Spleen (tissue), 11 donors: Measurements from ENCODE around the gene PLCB2. TPM values are rescaled to one million over a fixed set of nuclear protein-coding genes. Genes with fewer than 3 reads are reported as not detected.

ENCODE experiments used
- DNase-seq: peaks from one replicate; pipeline ENCODE4 v3.0.0-alpha.2; 2020
- H3K27ac ChIP-seq, 8 donors: fragments of 200-600 bp; sonication (generic) in 7 of 8; 1 replicate in 4 of 8; 2 replicates in 4 of 8; pipeline versions ENCODE4 v1.5.0 to v1.8.0; 2016 to 2021; ENCODE audit warnings: inconsistent platforms in 4 of 8, mild to moderate bottlenecking in 4 of 8, moderate library complexity in 1 of 8
- H3K27me3 ChIP-seq, 7 donors: fragments of 200-600 bp; sonication (generic) in 6 of 7; replicated peaks in 1 of 7; 1 replicate in 4 of 7; 2 replicates in 3 of 7; pipeline versions ENCODE4 v1.5.0 to v1.8.0; 2016 to 2021; ENCODE audit warnings: inconsistent platforms in 3 of 7, mild to moderate bottlenecking in 1 of 7
- H3K36me3 ChIP-seq, 6 donors: fragments of 200-600 bp; sonication (generic) in 5 of 6; 1 replicate in 4 of 6; 2 replicates in 2 of 6; pipeline versions ENCODE4 v1.5.0 to v1.8.0; 2016 to 2021; ENCODE audit warnings: inconsistent platforms in 2 of 6
- H3K4me1 ChIP-seq, 6 donors: fragments of 200-600 bp; sonication (generic) in 5 of 6; 1 replicate in 3 of 6; 2 replicates in 3 of 6; pipeline versions ENCODE4 v1.5.0 to v1.8.0; 2016 to 2021; ENCODE audit warnings: inconsistent platforms in 3 of 6
- H3K4me3 ChIP-seq, 8 donors: fragments of 200-600 bp; sonication (generic) in 7 of 8; 1 replicate in 4 of 8; 2 replicates in 4 of 8; pipeline versions ENCODE4 v1.5.0 to v1.8.0; 2016 to 2021; ENCODE audit warnings: inconsistent platforms in 4 of 8, mild to moderate bottlenecking in 4 of 8, moderate library complexity in 2 of 8
- H3K9me3 ChIP-seq, 8 donors: fragments of 200-600 bp; sonication (generic) in 7 of 8; 1 replicate in 4 of 8; 2 replicates in 4 of 8; pipeline versions ENCODE4 v1.5.0 to v1.8.0; 2016 to 2021; ENCODE audit warnings: inconsistent platforms in 4 of 8
- POLR2A ChIP-seq, 3 donors: fragments of 450-650 bp; IDR thresholded peaks; one replicate each; pipeline ENCODE4 v1.5.1; 2017; ENCODE audit warnings: antibody characterized with exemption in 3 of 3, mild to moderate bottlenecking in 1 of 3
- POLR2AphosphoS5 ChIP-seq, 3 donors: sonication (generic); formaldehyde crosslinking; IDR thresholded peaks; one replicate each; pipeline ENCODE4 v1.5.1; 2017; ENCODE audit warnings: antibody characterized with exemption in 3 of 3
- WGBS, 5 donors: extraction: QIAGEN DNeasy Blood & Tissue Kit in 3 of 5; methylation state at CpG; one replicate each; pipeline versions ENCODE4 v1.1.5 to v1.1.7; 2013 to 2018; 5-methylcytosine and 5-hydroxymethylcytosine counted together
- intact Hi-C: fragments of 100-400 bp; cut with DNase I; formaldehyde crosslinking; loops from one replicate; pipeline ENCODE4 v1.15.0; 2023; ENCODE audit warnings: low total_unique reads
- polyA plus RNA-seq, 3 donors: library from polyadenylated mRNA; stranded (reverse); fragments of 200-250 nt; gene quantifications; one replicate each; pipeline ENCODE4 v1.2.1, GENCODE V29; 2013
- total RNA-seq, 7 donors: library from RNA; depleted of rRNA in 3 of 7; stranded (reverse); fragments of >200 nt in 3 of 7; fragmentation: NEBNext Ultra II Directional in 4 of 7; extraction: Animal tissue kit (Norgen Biotek cat#: 25700) in 4 of 7; gene quantifications; one replicate each; pipeline versions ENCODE4 v1.1.0 to v1.2.1, GENCODE V29; 2016 to 2021
- TF ChIP-seq, protein P1 (sequence below), 11 experiments: fragments of 200-600 bp in 7 of 11; fragments of 450-650 bp in 4 of 11; sonication (generic) in 4 of 11; IDR thresholded peaks in 8 of 11; conservative IDR thresholded peaks in 3 of 11; 1 replicate in 7 of 11; 2 replicates in 4 of 11; pipeline versions ENCODE4 v1.4.0 to v1.8.0; 2016 to 2021; ENCODE audit warnings: antibody characterized with exemption in 11 of 11, inconsistent platforms in 4 of 11, mild to moderate bottlenecking in 1 of 11
- donor health status: healthy with polysubstance abuse.
- donor health status: DM: no; HTN: no; CAD: no; lungs with moderate emphysema.
- donor health status: DM: no; HTN: no; CAD: no.
- donor health status: Bipolar disorder and iron deficiency.
- donor health status: healthy.
- donor health status: DM: no; HTN: no; CAD: no.
- donor health status: DM: yes; HTN: yes; CAD: no.

The PLCB2 gene
- total and polyA plus RNA-seq, 10 donors = 63.8 to 247 (median 187) TPM

DNA sequence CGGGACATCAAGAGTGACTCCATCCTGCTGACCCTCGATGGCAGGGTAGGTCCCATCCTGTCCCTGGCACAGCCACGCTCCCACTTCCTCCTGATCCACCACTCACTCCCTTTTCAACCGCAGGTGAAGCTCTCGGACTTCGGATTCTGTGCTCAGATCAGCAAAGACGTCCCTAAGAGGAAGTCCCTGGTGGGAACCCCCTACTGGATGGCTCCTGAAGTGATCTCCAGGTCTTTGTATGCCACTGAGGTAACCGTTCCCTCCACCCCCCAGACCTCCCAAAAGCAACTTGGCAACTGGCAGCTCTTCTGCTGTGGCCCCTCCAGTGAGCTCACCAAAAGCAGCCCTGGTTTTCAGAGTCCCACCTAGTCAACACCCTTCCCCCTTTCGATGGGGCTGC, 34.3 kb downstream of the PLCB2 start:
- H3K4me1 ChIP-seq = peaks cover 0 to 38% (median 13%) of the 10 kb centered on the region in 6 donors
- 73 to 82% (median 80%) methylated on average over 9 of the region's 9 CpGs for WGBS, 5 donors
- DNase-seq = no peak
- TF ChIP-seq POLR2A (IDR thresholded peaks at IDR 0.05) (no peak), POLR2AphosphoS5 (IDR thresholded peaks at IDR 0.05) (no peak)
- TF ChIP-seq, protein P1, sequence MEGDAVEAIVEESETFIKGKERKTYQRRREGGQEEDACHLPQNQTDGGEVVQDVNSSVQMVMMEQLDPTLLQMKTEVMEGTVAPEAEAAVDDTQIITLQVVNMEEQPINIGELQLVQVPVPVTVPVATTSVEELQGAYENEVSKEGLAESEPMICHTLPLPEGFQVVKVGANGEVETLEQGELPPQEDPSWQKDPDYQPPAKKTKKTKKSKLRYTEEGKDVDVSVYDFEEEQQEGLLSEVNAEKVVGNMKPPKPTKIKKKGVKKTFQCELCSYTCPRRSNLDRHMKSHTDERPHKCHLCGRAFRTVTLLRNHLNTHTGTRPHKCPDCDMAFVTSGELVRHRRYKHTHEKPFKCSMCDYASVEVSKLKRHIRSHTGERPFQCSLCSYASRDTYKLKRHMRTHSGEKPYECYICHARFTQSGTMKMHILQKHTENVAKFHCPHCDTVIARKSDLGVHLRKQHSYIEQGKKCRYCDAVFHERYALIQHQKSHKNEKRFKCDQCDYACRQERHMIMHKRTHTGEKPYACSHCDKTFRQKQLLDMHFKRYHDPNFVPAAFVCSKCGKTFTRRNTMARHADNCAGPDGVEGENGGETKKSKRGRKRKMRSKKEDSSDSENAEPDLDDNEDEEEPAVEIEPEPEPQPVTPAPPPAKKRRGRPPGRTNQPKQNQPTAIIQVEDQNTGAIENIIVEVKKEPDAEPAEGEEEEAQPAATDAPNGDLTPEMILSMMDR (IDR thresholded peaks at IDR 0.05 in 8 of 11, conservative IDR thresholded peaks at IDR 0.05 in 3 of 11) = no peak
- no peak overlapping the region for H3K4me3 ChIP-seq
- no peaks in the 10 kb centered on the region for H3K9me3 ChIP-seq
- intact Hi-C loops = loop anchor here (5.0 kb wide), 1 partner anchor 56 kb away; no protein-coding TSS in a partner anchor
- peaks cover 0 to 23% (median 6%) of the 10 kb centered on the region in 7 donors for H3K27me3 ChIP-seq
- no peak overlapping the region for H3K27ac ChIP-seq
- H3K36me3 ChIP-seq = no peaks in the 10 kb centered on the region

DNA sequence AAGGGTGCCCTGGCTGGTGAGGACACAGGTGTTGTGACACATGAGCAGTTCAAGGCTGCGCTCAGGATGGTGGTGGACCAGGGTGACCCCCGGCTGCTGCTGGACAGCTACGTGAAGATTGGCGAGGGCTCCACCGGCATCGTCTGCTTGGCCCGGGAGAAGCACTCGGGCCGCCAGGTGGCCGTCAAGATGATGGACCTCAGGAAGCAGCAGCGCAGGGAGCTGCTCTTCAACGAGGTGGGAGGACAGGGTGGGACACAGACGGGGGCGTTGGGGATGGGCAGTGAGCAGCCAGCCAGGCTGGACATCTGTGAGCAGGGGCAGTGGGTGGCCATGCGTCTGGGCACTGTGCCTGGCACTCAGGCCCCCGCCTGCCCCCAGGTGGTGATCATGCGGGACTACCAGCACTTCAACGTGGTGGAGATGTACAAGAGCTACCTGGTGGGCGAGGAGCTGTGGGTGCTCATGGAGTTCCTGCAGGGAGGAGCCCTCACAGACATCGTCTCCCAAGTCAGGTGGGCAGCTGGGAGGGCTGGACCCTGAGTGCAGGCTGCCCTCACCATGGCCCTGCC, 35.2 kb downstream of the PLCB2 start:
- Histone ChIP-seq H3K27me3 (peaks cover 0 to 14% (median 0%) of the 10 kb centered on the region in 7 donors), H3K9me3 (no peaks in the 10 kb centered on the region), H3K27ac (no peak overlapping the region), H3K4me3 (no peak overlapping the region), H3K36me3 (no peaks in the 10 kb centered on the region), H3K4me1 (peaks cover 0 to 29% (median 8%) of the 10 kb centered on the region in 6 donors)
- DNase-seq = no peak
- TF ChIP-seq POLR2AphosphoS5 (IDR thresholded peaks at IDR 0.05) (no peak), POLR2A (IDR thresholded peaks at IDR 0.05) (no peak)
- TF ChIP-seq, protein P1 (IDR thresholded peaks at IDR 0.05 in 8 of 11, conservative IDR thresholded peaks at IDR 0.05 in 3 of 11) = peak in 2 of 11 experiments; percentile 12 to 17
- WGBS, 5 donors = 66 to 82% (median 76%) methylated on average over 9 to 20 of the region's 20 CpGs
- intact Hi-C loops = loop anchor here (5.0 kb wide), 1 partner anchor 55 kb away; no protein-coding TSS in a partner anchor

- 84 to 92% (median 87%) methylated on average over 12 to 25 of the region's 25 CpGs for WGBS, 5 donors
- intact Hi-C loops = loop anchor here (5.0 kb wide), 1 partner anchor 55 kb away; no protein-coding TSS in a partner anchor
Observed at GRCh38 chr15:40271685-40272484, 35.9 kb downstream of the PLCB2 start.

More at GRCh38 chr15:40271685-40272484, 35.9 kb downstream of the PLCB2 start:
- TF ChIP-seq POLR2AphosphoS5 (IDR thresholded peaks at IDR 0.05) (no peak), POLR2A (IDR thresholded peaks at IDR 0.05) (no peak)
- TF ChIP-seq, protein P1 (IDR thresholded peaks at IDR 0.05 in 8 of 11, conservative IDR thresholded peaks at IDR 0.05 in 3 of 11) = no peak
- Histone ChIP-seq H3K36me3 (no peaks in the 10 kb centered on the region), H3K27me3 (peaks cover 0 to 11% (median 0%) of the 10 kb centered on the region in 7 donors), H3K4me1 (peaks cover 0 to 23% (median under 1%) of the 10 kb centered on the region in 6 donors), H3K4me3 (no peak overlapping the region), H3K9me3 (no peaks in the 10 kb centered on the region), H3K27ac (no peak overlapping the region)
- DNase-seq = no peak
